GM23338 (cell line): Measurements from ENCODE around the gene PDIA5.

Source experiments
- CREB1 ChIP-seq: fragments of 250-450 bp; sonication (Bioruptor Pico); IDR thresholded peaks from 2 replicates; pipeline ENCODE4 v1.5.0; 2020; ENCODE audit warnings: low read depth, mild to moderate bottlenecking, moderate library complexity
- EZH2 ChIP-seq: fragments of 200-600 bp; sonication (generic); IDR thresholded peaks from one replicate; pipeline ENCODE4 v1.8.0; 2017; ENCODE audit warnings: antibody characterized with exemption, mild to moderate bottlenecking, low read depth; ENCODE audit not compliant: unreplicated experiment
- EZH2phosphoT487 ChIP-seq: fragments of 200-600 bp; sonication (generic); IDR thresholded peaks from one replicate; pipeline ENCODE4 v1.8.1; 2018; ENCODE audit warnings: antibody characterized with exemption; ENCODE audit not compliant: unreplicated experiment
- JUNB ChIP-seq: IDR thresholded peaks from one replicate; pipeline ENCODE4 v1.6.1; 2016; ENCODE audit warnings: antibody characterized with exemption; ENCODE audit not compliant: unreplicated experiment
- POLR2AphosphoS5 ChIP-seq: IDR thresholded peaks from 2 replicates; pipeline ENCODE4 v1.6.1; 2016; ENCODE audit warnings: antibody characterized with exemption, low read depth
- REST ChIP-seq: IDR thresholded peaks from one replicate; pipeline ENCODE4 v1.6.1; 2018; ENCODE audit warnings: antibody characterized with exemption; ENCODE audit not compliant: unreplicated experiment
- ZNF114 ChIP-seq: fragments of 250-450 bp; sonication (Bioruptor Pico); IDR thresholded peaks from 2 replicates; pipeline ENCODE4 v1.5.0; 2020; ENCODE audit warnings: mild to moderate bottlenecking, moderate library complexity
- ZNF331 ChIP-seq: fragments of 250-450 bp; sonication (Bioruptor Pico); IDR thresholded peaks from 2 replicates; pipeline ENCODE4 v1.5.0; 2020; ENCODE audit warnings: low read depth, mild to moderate bottlenecking, moderate library complexity
- TF ChIP-seq, protein P1 (sequence below), 2 experiments: fragments of 200-600 bp in 1 of 2; sonication (generic) in 1 of 2; conservative IDR thresholded peaks; 2 replicates each; pipeline versions ENCODE4 v1.5.1 to v1.6.1; 2016 to 2017; ENCODE audit warnings: antibody characterized with exemption in 2 of 2, low read depth in 2 of 2, mild to moderate bottlenecking in 2 of 2, moderate library complexity in 1 of 2

GRCh38 chr3:123113889-123114450 lies 47.1 kb downstream of the PDIA5 start:
- TF ChIP-seq POLR2AphosphoS5 (no peak), EZH2 (no peak), ZNF114 (no peak), REST (no peak), EZH2phosphoT487 (no peak), JUNB (no peak), CREB1 (no peak), ZNF331 (CRISPR knock-in tag) (no peak)
- TF ChIP-seq, protein P1, sequence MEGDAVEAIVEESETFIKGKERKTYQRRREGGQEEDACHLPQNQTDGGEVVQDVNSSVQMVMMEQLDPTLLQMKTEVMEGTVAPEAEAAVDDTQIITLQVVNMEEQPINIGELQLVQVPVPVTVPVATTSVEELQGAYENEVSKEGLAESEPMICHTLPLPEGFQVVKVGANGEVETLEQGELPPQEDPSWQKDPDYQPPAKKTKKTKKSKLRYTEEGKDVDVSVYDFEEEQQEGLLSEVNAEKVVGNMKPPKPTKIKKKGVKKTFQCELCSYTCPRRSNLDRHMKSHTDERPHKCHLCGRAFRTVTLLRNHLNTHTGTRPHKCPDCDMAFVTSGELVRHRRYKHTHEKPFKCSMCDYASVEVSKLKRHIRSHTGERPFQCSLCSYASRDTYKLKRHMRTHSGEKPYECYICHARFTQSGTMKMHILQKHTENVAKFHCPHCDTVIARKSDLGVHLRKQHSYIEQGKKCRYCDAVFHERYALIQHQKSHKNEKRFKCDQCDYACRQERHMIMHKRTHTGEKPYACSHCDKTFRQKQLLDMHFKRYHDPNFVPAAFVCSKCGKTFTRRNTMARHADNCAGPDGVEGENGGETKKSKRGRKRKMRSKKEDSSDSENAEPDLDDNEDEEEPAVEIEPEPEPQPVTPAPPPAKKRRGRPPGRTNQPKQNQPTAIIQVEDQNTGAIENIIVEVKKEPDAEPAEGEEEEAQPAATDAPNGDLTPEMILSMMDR (conservative IDR thresholded peaks at IDR 0.05; ENCODE audit: low read depth in 2 of 2): no peak
